ENCODE results near the gene RASGRP2.
"Not testable (repeated sequence)": the region's sequence is repeated elsewhere in the genome, so short reads cannot be mapped to it uniquely, and the experiment has no call there.

The RASGRP2 gene

GRCh38 chr11:64705501-64705900, 38.4 kb downstream of the RASGRP2 start:
- Mint-ChIP-seq H3K4me3 (no peak overlapping the region), H3K36me3 (ENCODE audit: low read depth) (no peaks in the 10 kb centered on the region), H3K4me1 (no peaks in the 10 kb centered on the region), H3K27me3 (ENCODE audit: low read depth) (peaks cover 66% of the 10 kb centered on the region), H3K27ac (no peak overlapping the region), H3K9me3 (no peaks in the 10 kb centered on the region)
- TF ChIP-seq CTCF (IDR thresholded peaks at IDR 0.05; ENCODE audit: unreplicated experiment in 3 of 3), result no peak

GRCh38 chr11:64703048-64703447, 40.9 kb downstream of the RASGRP2 start:
- Mint-ChIP-seq H3K9me3 (no peaks in the 10 kb centered on the region), H3K27ac (no peak overlapping the region), H3K4me3 (no peak overlapping the region), H3K36me3 (ENCODE audit: low read depth) (no peaks in the 10 kb centered on the region), H3K27me3 (ENCODE audit: low read depth) (peaks cover 62% of the 10 kb centered on the region), H3K4me1 (no peaks in the 10 kb centered on the region)
- no peak for TF ChIP-seq CTCF (IDR thresholded peaks at IDR 0.05; ENCODE audit: unreplicated experiment in 3 of 3)

GRCh38 chr11:64701956-64702355, 42.0 kb downstream of the RASGRP2 start:
- H3K36me3 Mint-ChIP-seq (ENCODE audit: low read depth); H3K4me1 Mint-ChIP-seq; H3K27ac Mint-ChIP-seq; H3K9me3 Mint-ChIP-seq; H3K4me3 Mint-ChIP-seq: not testable (repeated sequence)
- H3K27me3 Mint-ChIP-seq (ENCODE audit: low read depth), result peaks cover 62% of the 10 kb centered on the region

- Mint-ChIP-seq H3K4me1 (peaks cover 6% of the 10 kb centered on the region), H3K27ac (no peak overlapping the region), H3K36me3 (ENCODE audit: low read depth) (no peaks in the 10 kb centered on the region), H3K9me3 (no peaks in the 10 kb centered on the region), H3K27me3 (ENCODE audit: low read depth) (peaks cover 56% of the 10 kb centered on the region), H3K4me3 (no peak overlapping the region)
- TF ChIP-seq CTCF (IDR thresholded peaks at IDR 0.05; ENCODE audit: unreplicated experiment in 3 of 3), result no peak
These were observed 45.5 kb downstream of the RASGRP2 start for GRCh38 chr11:64698427-64698826.

- H3K4me3 Mint-ChIP-seq, result no peak overlapping the region
- H3K4me1 Mint-ChIP-seq, result peaks cover 10% of the 10 kb centered on the region
- peaks cover 56% of the 10 kb centered on the region for H3K27me3 Mint-ChIP-seq (ENCODE audit: low read depth)
- no peak for TF ChIP-seq CTCF (IDR thresholded peaks at IDR 0.05; ENCODE audit: unreplicated experiment in 3 of 3)
- H3K27ac Mint-ChIP-seq, result no peak overlapping the region
- H3K36me3 Mint-ChIP-seq (ENCODE audit: low read depth), result no peaks in the 10 kb centered on the region
- H3K9me3 Mint-ChIP-seq, result no peaks in the 10 kb centered on the region
These were observed 46.1 kb downstream of the RASGRP2 start for GRCh38 chr11:64697663-64698375.

- Mint-ChIP-seq H3K4me3 (no peak overlapping the region), H3K27me3 (ENCODE audit: low read depth) (peaks cover 70% of the 10 kb centered on the region), H3K36me3 (ENCODE audit: low read depth) (no peaks in the 10 kb centered on the region), H3K9me3 (no peaks in the 10 kb centered on the region), H3K4me1 (peaks cover 19% of the 10 kb centered on the region), H3K27ac (no peak overlapping the region)
- no peak for TF ChIP-seq CTCF (IDR thresholded peaks at IDR 0.05; ENCODE audit: unreplicated experiment in 3 of 3)
These were observed 47.9 kb downstream of the RASGRP2 start for GRCh38 chr11:64696045-64696444.
